ENCODE data around the gene ZNF862. TPM values are rescaled to one million over a fixed set of nuclear protein-coding genes. Genes with fewer than 3 reads are reported as not detected.

The ZNF862 gene
- polyA plus RNA-seq, 3 donors, result 1.3 to 18.4 (median 2.7) TPM

GRCh38 chr7:149809215-149809614 is 29.0 kb upstream of the ZNF862 start:
- Histone ChIP-seq H3K27ac (ENCODE audit: low read depth in 1 of 2, low read length in 2 of 2) (no peak overlapping the region), H4K20me1 (ENCODE audit: insufficient read depth, low read length) (no peaks in the 10 kb centered on the region), H3K4me3 (replicated peaks in 1 of 3; ENCODE audit: low read depth in 2 of 3, low read length in 3 of 3) (no peak overlapping the region), H2AFZ (ENCODE audit: insufficient read depth, low read depth, low read length, poor library complexity, severe bottlenecking) (no peak overlapping the region), H3K4me1 (ENCODE audit: control insufficient read depth in 1 of 2, insufficient read depth in 2 of 2, low read length in 2 of 2) (no peaks in the 10 kb centered on the region), H3K4me2 (replicated peaks; ENCODE audit: extremely low read depth, low read length, poor library complexity, severe bottlenecking) (no peak overlapping the region), H3K36me3 (replicated peaks in 1 of 2; ENCODE audit: control insufficient read depth in 1 of 2, insufficient read depth in 2 of 2, low read length in 2 of 2) (no peaks in the 10 kb centered on the region), H3K9me3 (replicated peaks in 1 of 2; ENCODE audit: control insufficient read depth in 1 of 2, insufficient read depth in 1 of 2, low read length in 2 of 2) (no peaks in the 10 kb centered on the region), H3K27me3 (ENCODE audit: control insufficient read depth in 2 of 2, insufficient read depth in 2 of 2, low read length in 2 of 2) (no peaks in the 10 kb centered on the region), H3K79me2 (ENCODE audit: insufficient read depth, low read length) (no peaks in the 10 kb centered on the region), H3K9ac (ENCODE audit: insufficient read depth, low read length, poor library complexity, severe bottlenecking) (no peak overlapping the region)
- no peak overlapping the region for H3K27ac Mint-ChIP-seq
- no peak overlapping the region for H3K4me3 Mint-ChIP-seq
- DNase-seq, result no peak
- intact Hi-C loops (cut with micrococcal nuclease), result no loop called here
- H3K27me3 Mint-ChIP-seq (ENCODE audit: low read depth in 3 of 3), result peaks cover 0 to 3% (median 2%) of the 10 kb centered on the region in 3 donors
- no peak for TF ChIP-seq CTCF (IDR thresholded peaks at IDR 0.05)
- 100% methylated on average over 2 of the region's 2 CpGs for WGBS (ENCODE audit: insufficient coverage)
- no peaks in the 10 kb centered on the region for H3K36me3 Mint-ChIP-seq
- no peaks in the 10 kb centered on the region for H3K4me1 Mint-ChIP-seq
- no peaks in the 10 kb centered on the region for H3K9me3 Mint-ChIP-seq

GRCh38 chr7:149811221-149811620 is 27.0 kb upstream of the ZNF862 start:
- intact Hi-C loops (cut with micrococcal nuclease), result no loop called here
- Histone ChIP-seq H3K4me3 (replicated peaks in 1 of 3; ENCODE audit: low read depth in 2 of 3, low read length in 3 of 3) (no peak overlapping the region), H3K4me1 (ENCODE audit: control insufficient read depth in 1 of 2, insufficient read depth in 2 of 2, low read length in 2 of 2) (no peaks in the 10 kb centered on the region), H3K4me2 (replicated peaks; ENCODE audit: extremely low read depth, low read length, poor library complexity, severe bottlenecking) (no peak overlapping the region), H4K20me1 (ENCODE audit: insufficient read depth, low read length) (no peaks in the 10 kb centered on the region), H2AFZ (ENCODE audit: insufficient read depth, low read depth, low read length, poor library complexity, severe bottlenecking) (no peak overlapping the region), H3K27ac (ENCODE audit: low read depth in 1 of 2, low read length in 2 of 2) (no peak overlapping the region), H3K36me3 (replicated peaks in 1 of 2; ENCODE audit: control insufficient read depth in 1 of 2, insufficient read depth in 2 of 2, low read length in 2 of 2) (no peaks in the 10 kb centered on the region), H3K9me3 (replicated peaks in 1 of 2; ENCODE audit: control insufficient read depth in 1 of 2, insufficient read depth in 1 of 2, low read length in 2 of 2) (no peaks in the 10 kb centered on the region), H3K9ac (ENCODE audit: insufficient read depth, low read length, poor library complexity, severe bottlenecking) (no peak overlapping the region), H3K27me3 (ENCODE audit: control insufficient read depth in 2 of 2, insufficient read depth in 2 of 2, low read length in 2 of 2) (no peaks in the 10 kb centered on the region), H3K79me2 (ENCODE audit: insufficient read depth, low read length) (no peaks in the 10 kb centered on the region)
- no peaks in the 10 kb centered on the region for H3K9me3 Mint-ChIP-seq
- H3K27ac Mint-ChIP-seq, result no peak overlapping the region
- no peak for DNase-seq
- peaks cover 0 to 3% (median 2%) of the 10 kb centered on the region in 3 donors for H3K27me3 Mint-ChIP-seq (ENCODE audit: low read depth in 3 of 3)
- no peak for TF ChIP-seq CTCF (IDR thresholded peaks at IDR 0.05)
- H3K4me3 Mint-ChIP-seq, result no peak overlapping the region
- no peaks in the 10 kb centered on the region for H3K36me3 Mint-ChIP-seq
- 83% methylated on average over 1 of the region's 3 CpGs for WGBS (ENCODE audit: insufficient coverage)
- H3K4me1 Mint-ChIP-seq, result no peaks in the 10 kb centered on the region

All from CD14-positive monocyte (primary cell).